HuH-7 (cell line): ENCODE measurements around the gene DAAM1.

Experiments used
- DNase-seq: peaks from one replicate; pipeline ENCODE4 v3.0.0; 2011; ENCODE audit warnings: low spot score

Gene DAAM1

GRCh38 chr14:59343585-59343984, 155.1 kb downstream of the DAAM1 start:
- DNase-seq = no peak

DNA sequence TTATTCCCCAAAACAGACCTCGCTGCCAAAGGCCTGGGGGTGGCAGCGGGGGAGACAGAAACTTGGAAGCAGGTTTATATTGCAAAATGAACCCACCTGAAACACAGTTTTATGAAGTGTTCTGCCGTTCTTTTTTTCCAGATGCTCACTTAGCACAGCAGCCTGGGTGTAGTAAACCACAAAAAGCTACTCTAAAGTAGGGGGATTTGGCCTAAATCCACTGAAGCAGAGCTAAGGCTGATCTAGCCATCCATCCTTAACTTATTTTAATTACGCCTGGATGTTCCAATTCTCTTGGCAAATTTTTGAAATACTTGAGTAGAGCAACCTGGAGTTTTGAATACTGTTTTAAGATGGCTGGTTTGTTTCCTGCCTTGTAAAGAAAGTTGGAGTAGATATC, 155.5 kb downstream of the DAAM1 start:
- DNase-seq = no peak

- DNase-seq = no peak
These were observed 156.4 kb downstream of the DAAM1 start for GRCh38 chr14:59344691-59345455.

DNA sequence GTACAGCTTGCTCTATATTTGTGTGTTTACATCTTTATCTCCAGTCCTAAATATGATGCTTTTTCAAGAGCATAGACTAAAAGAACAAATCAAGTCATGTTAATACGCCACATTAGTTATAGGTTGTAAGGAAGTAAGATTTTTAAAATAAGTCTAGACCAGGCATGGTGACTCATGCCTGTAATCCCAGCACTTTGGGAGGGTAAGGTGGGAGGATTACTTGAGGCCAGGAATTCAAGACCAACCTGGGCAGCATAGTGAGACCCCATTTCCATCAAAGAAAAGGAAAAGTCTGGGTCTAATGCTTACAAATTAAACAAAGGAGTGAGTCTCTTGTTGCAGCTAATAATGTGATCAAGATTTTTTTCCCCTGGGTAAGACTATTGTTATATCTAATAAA, 157.9 kb downstream of the DAAM1 start:
- no peak for DNase-seq

DNA sequence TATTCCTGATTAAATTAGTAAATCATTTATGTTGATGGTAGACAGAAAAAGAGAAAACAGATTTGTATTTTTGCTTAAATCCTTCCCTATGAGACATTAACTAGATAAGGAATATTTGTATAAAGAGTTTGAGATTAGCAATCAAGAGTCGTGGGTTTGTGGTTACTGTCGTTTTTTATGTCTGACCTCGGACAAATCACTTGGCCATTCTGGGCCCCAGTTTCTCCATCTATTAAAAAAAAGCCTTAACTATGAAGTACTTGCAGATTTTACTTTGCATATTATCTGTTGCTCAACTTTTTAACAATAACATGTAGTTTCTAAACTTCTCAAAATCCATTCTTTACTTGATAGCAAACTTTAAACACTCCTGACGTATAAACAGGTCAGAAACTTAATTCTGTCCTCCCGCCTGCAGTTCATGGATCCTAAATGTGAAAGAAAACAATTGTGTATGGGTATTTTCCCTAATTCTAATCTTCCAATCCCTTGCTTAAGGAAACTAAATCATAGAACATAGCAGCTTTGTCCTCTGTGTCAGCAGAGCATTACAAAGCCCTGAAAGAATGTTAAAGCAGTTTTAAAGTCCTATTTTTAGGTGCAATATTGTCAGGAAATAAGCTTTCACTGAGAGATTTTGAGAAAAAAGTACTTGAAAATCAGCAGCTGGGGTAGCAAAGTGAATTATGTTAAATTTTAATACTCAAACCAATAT, 158.5 kb downstream of the DAAM1 start:
- no peak for DNase-seq

GRCh38 chr14:59347511-59347900, 159.0 kb downstream of the DAAM1 start:
- DNase-seq = no peak

DNA sequence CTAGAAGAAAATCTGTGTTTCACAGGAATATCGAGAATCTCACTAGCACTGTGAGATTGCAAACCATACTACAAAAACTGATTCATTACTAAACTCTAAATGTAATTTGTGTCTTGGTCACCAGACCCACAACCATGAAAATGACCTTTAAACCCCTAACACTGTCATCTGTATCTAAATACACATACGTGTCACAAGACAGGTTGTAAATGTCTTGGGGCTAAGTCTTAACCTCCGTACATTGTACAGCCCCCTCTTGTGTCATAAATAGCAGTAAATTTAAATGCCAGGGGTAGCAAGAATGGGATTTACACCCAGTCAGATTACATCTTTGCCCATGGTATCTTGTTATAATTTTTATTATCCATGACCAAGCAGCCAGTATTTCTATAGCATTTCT, 159.4 kb downstream of the DAAM1 start:
- DNase-seq = peak; percentile 30

- no peak for DNase-seq
These were observed 160.8 kb downstream of the DAAM1 start for GRCh38 chr14:59349258-59349701.

DNA sequence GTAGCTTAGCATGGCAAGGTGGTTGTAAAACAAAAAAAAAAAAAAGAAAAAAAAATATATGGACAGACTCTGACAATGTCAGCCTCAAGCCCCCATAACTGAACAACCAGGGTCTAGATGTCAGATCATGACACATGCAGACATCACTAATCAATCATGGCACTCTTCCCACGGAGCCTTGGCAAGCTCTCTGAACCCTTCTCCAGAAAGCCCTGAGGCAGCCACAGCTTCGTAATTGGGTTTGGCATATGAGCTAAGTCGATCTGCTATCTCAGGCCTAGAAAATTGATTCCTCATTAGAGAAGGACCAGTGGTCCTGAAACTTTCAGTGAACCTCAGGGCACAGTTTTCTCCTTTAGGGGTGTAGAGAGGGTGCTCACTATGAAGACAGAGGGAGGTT, 164.5 kb downstream of the DAAM1 start:
- DNase-seq = no peak

GRCh38 chr14:59354666-59355065, 166.2 kb downstream of the DAAM1 start:
- no peak for DNase-seq

DNA sequence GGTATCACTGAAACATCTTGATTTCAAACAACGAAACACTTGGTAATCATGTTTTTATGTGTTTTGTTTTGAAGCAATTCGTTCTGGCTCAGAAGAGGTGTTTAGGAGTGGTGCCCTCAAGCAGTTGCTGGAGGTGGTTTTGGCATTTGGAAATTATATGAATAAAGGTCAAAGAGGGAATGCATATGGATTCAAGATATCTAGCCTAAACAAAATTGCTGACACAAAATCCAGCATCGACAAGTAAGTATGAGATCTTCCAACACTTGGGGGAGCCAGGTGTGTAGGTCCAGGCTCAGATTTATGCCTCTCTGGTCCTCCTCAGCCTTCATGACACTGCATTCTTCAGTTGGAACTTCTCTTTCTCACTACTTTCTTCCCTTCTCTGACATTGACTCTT, 166.6 kb downstream of the DAAM1 start:
- DNase-seq = no peak

- no peak for DNase-seq
These were observed 167.8 kb downstream of the DAAM1 start for GRCh38 chr14:59356312-59356711.

DNA sequence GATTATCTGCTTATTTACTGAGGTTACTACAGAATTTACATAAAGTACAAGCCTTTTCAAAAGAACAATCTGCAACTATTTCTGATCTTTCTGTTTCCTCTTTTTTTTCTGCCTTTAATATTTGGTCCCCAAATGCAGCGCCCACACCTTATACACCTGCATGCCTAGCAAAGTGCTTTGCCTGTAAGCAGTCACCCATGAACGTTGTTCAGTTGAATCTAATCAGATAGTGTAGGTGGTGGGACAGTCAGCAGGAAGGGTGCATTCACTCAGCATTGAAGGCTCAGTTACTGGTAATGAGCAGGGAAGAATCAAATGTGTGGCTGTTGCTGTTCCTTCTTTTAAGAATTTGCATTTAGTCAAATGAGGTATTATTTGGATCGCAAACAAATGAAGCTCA, 168.3 kb downstream of the DAAM1 start:
- no peak for DNase-seq

DNA sequence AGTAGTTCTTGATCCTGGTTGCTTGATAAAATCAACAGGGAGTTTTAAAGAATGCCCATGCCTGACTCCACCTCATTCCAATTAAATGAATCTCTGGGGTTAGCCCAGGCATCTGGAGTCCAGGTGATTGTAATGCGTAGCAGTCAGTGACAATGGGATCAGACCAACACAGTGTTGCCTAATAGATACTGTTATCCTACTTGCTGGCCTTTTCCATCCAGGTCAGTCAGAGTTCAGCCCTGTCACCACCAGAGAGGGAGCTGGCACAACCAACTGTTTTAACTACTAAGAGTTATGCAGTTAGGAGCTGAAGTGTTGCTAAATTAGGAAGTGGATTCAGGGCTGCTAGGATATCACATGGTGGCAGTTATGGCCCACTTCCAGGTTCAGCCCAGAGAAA, 169.6 kb downstream of the DAAM1 start:
- DNase-seq = peak; percentile 41

GRCh38 chr14:59358784-59359183, 170.3 kb downstream of the DAAM1 start:
- DNase-seq = no peak

GRCh38 chr14:59359431-59360124, 171.1 kb downstream of the DAAM1 start:
- DNase-seq = no peak

GRCh38 chr14:59360233-59360632, 171.8 kb downstream of the DAAM1 start:
- no peak for DNase-seq

DNA sequence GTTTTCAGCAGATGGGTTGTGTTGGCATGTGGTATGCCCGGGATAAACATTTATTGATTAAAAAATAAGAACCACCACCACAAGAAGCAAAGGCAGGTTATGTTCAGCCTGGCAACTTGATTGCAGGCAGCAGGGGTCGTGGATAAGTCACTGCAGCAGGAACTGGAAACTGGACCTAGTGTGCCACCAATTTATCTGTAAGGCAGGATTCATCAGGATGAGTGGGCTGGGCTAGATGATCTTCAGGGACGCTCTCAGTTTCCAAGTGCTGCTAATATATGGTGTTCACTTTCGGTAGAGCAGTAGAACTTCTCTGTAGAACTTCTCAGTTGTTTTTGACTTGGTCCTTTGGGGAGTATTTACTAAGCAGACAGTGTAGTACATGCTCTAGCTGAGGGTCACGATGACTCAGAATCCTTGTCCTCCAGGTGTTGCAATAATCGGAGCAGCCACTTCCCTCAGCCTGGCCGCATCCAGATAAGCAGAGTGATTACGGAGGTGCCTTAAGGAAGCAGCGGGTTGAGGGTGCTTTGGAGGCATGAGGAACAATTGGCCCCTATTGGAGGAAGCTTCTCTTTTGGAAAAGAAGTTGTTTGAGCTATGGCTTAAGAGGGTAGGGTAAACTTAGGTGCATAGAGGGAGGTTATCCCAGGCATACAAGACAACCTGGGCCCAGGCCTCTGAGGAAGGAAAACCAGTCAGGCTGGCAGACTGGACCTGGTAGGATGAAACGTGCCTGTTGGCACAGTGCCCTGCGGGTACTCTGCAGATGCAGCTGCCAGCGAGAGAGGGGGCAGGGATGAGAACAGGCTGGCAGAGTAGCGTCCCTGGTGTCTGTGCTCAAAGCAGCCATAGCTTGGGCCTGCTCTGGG, 172.7 kb downstream of the DAAM1 start:
- peak; percentile 45 for DNase-seq

DNA sequence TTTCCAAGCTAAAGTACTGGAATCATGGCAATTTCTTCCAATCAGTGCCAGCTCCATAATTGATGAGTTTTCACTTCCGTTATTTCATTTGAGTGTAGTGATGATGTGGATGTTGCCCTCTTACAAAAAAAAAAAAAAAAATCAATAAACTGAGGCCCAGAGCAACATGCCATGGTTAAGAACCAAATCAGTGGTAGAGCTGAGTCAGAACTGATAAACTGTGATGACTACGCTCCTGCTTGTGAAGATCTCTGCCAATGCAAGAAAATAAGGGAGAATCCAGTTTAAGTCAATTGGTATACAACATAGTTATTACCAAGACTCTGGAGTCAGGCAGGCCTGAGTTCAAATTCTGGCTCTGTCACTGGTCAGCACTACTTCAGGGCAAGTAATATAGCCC, 174.0 kb downstream of the DAAM1 start:
- no peak for DNase-seq

GRCh38 chr14:59363531-59364226, 175.2 kb downstream of the DAAM1 start:
- no peak for DNase-seq

DNA sequence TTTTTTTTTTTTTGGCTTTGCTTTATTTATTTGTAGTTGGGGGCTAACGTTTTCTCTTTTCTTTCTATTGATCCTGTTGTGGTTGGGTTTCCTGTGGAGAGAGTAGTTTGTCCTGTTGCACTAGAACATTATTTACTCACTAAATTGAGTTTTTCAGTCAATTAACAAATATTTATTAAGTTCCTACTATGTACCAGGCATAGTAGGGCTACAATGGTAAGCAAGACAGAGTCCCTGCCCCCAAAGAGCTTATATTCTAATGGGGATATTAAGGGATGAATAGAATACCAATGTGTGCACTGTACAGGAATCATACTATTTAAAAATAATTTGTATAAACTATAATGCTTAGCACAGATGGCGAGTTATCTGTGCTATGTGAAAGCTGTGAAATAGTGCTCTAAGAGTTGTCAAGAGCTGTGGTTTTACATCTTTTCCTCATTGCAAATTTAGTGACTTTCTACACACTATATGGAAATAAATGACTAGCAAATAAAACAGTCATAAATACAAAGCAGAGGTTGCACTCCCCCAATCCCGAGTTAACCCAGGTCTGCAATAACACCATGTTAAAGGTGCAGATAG, 181.8 kb downstream of the DAAM1 start:
- no peak for DNase-seq
